IPS-15b (cell line): ENCODE results near the gene ATRNL1.

ENCODE experiments used
- H3K27me3 ChIP-seq: one replicate; pipeline ENCODE4 v1.6.1; 2013; ENCODE audit warnings: low read length; ENCODE audit not compliant: control insufficient read depth, insufficient read depth
- H3K36me3 ChIP-seq: one replicate; pipeline ENCODE4 v1.6.1; 2013; ENCODE audit warnings: low read length; ENCODE audit not compliant: control insufficient read depth, insufficient read depth
- H3K4me1 ChIP-seq: one replicate; pipeline ENCODE4 v1.6.1; 2013; ENCODE audit warnings: mild to moderate bottlenecking, low read length; ENCODE audit not compliant: control insufficient read depth, insufficient read depth
- H3K4me3 ChIP-seq: one replicate; pipeline ENCODE4 v1.5.1; 2013; ENCODE audit warnings: low read depth, low read length
- H3K9ac ChIP-seq: one replicate; pipeline ENCODE4 v1.6.1; 2013; ENCODE audit warnings: low read depth, mild to moderate bottlenecking, low read length
- H3K9me3 ChIP-seq: one replicate; pipeline ENCODE4 v1.6.1; 2013; ENCODE audit warnings: mild to moderate bottlenecking, low read length; ENCODE audit not compliant: control insufficient read depth, insufficient read depth

The ATRNL1 gene

DNA sequence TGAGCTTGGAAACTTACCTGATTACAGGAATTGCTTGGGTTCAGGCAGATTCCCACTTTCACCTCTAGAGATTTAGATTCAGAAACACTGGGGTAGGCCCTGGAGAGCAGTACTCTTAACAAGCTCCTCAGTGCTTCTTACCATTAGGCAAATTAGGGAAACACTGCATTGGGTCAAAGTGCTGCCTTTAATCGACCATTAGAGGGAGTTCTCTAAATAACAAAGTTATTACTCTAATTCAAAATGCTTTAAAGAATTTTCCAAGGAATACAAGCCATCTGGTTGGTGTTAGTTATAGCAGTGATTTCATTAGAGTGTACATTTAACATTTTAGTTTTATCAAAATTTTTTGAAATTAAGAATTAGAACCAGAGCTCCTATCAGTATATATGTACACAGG lies 855.3 kb downstream of the ATRNL1 start:
- Histone ChIP-seq H3K27me3 (no peaks in the 10 kb centered on the region), H3K36me3 (no peaks in the 10 kb centered on the region), H3K4me1 (no peaks in the 10 kb centered on the region), H3K4me3 (no peak overlapping the region), H3K9ac (no peak overlapping the region), H3K9me3 (no peaks in the 10 kb centered on the region)

DNA sequence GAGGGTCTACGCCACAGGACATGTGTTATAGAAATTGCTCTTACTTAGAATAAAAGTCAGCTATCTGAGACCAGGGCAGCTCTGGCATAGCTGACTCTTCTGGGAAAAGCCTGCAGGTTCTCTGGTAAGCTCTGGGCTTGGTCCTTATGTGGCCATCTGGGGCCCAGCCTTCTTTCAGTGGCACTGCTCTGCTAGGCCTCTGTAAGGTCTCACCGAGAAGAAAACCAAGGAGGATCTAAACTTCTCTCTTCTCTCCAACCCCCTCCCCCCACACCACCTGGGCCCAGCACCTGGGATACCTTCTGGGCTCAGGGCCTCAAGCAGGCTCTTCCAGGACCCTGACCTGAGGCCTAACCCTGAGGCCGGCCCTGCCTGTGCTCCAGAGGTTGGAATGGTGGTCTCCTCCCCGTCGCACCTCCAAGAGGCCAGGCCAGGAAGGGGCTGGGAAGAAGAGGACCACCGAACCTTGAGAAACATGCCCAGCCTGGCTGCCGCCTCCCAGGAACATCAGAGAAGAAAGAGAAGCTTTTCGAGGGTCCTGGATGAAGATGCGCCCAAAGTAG lies 856.2 kb downstream of the ATRNL1 start:
- Histone ChIP-seq H3K36me3 (no peaks in the 10 kb centered on the region), H3K9ac (no peak overlapping the region), H3K4me1 (no peaks in the 10 kb centered on the region), H3K4me3 (no peak overlapping the region), H3K9me3 (no peaks in the 10 kb centered on the region), H3K27me3 (no peaks in the 10 kb centered on the region)

DNA sequence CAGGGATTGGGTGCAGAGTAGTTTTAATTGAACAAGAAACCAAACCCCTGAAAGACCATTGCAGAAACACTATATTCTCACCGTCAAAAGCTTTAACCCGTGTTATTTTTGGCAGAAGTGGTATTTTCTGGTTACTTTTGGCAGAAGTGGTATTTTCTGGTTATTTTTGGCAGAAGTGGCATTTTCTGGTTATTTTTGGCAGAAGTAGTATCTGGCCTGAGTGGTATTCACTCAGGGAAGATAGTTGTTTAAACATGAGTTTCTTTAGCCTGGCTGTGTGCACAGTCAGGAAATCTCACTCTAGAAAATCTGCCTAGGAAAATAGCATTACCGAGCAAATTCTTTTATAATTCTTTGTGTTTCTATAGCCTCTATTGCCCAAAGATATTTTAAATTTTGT lies 857.2 kb downstream of the ATRNL1 start:
- H3K4me1 ChIP-seq, result no peaks in the 10 kb centered on the region
- H3K4me3 ChIP-seq, result no peak overlapping the region
- H3K27me3 ChIP-seq, result no peaks in the 10 kb centered on the region
- no peaks in the 10 kb centered on the region for H3K9me3 ChIP-seq
- H3K36me3 ChIP-seq, result no peaks in the 10 kb centered on the region
- no peak overlapping the region for H3K9ac ChIP-seq

DNA sequence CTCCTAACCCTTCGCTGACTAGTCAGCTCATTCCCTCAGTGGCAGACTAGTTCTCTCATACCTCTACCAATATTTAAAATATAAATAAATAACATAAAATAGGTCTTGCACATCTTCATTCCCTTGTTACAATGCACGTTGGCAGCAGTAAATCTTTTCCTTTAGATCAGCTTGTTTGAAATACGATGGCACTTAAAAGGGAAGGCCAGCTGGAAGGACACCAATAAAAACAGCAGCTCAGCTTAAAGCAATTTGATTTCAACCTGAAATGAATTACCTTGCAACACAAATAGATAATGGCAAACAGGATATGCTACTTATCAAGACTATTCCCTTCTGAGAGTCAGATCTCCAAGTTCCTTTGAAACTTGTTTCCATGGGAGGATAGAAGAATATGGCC lies 858.1 kb downstream of the ATRNL1 start:
- Histone ChIP-seq H3K4me3 (no peak overlapping the region), H3K9ac (no peak overlapping the region), H3K4me1 (no peaks in the 10 kb centered on the region), H3K36me3 (no peaks in the 10 kb centered on the region), H3K27me3 (no peaks in the 10 kb centered on the region), H3K9me3 (no peaks in the 10 kb centered on the region)

DNA sequence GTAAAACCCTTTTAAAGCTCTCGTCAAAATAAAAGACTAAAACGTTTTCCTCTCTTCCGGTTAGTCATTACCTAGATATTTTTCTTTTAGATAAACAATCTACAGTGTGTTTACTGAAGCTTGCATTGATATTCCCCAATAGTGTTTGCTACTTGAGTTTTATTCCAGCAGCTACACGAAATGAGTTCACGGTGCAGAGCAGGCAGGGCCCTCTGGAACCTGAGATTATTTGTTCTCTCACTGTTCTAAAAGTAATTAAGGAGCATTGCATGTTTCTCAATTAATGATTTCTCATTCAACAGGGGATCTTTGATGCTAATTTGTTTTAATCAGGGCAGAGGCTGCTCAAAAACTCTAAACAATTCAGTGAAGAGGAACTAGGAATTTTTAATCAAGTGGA lies 860.1 kb downstream of the ATRNL1 start:
- Histone ChIP-seq H3K36me3 (no peaks in the 10 kb centered on the region), H3K9ac (no peak overlapping the region), H3K4me3 (no peak overlapping the region), H3K9me3 (no peaks in the 10 kb centered on the region), H3K4me1 (no peaks in the 10 kb centered on the region), H3K27me3 (no peaks in the 10 kb centered on the region)

DNA sequence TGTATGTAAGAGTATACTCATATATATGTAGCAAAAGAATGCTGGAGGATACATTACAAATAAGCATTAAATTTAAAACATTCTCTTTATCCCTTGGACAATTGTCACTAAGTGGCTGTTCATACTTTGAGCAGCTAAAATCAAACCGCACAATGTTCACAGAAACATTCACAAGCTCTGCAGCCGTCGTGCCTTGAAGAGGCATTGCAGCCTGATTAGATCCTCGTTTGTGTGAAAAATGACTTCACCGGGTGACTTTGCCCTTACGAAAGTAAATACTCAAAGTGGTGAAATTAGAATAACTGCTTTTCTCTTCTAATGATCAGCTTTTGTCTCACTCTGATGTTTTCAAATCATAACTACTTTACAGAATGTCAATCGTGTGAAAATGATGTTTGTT lies 860.8 kb downstream of the ATRNL1 start:
- Histone ChIP-seq H3K4me3 (no peak overlapping the region), H3K27me3 (no peaks in the 10 kb centered on the region), H3K9ac (no peak overlapping the region), H3K9me3 (no peaks in the 10 kb centered on the region), H3K36me3 (no peaks in the 10 kb centered on the region), H3K4me1 (no peaks in the 10 kb centered on the region)

DNA sequence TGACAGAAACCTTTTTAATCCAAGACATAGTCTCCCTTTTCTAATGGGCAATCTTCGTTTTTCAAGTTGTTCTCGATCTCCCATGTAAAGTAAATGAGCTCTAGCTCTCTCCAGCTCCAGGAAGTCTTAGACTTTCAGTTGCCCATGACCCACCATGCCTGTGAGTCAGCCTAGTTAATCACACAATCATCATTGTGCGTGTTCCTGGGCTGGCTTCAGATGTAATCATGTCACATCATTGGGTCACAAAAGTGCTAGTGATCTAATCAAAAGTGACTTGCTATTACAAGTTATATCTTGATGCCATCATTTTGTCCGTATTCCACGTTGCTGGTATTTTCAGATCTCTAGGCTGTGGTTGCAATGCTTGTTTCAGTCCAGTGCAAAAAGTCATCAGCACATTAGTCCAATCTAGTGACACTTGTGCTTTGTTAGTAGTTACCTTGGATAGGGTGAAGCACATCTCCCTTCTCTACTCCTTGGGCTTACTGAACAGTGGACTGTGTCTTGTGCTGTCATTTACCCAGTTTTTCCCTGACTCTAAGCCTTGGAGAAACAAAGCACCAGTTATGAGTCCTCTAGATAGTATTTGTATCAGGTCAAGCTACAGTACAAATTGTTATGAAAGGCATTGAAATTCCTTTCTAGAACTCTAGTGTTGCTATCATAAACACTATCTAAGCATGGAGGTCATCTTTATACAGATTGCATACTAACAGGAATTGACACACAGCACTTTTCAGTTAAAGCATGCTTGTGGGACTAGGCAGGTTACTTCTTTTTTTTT lies 863.3 kb downstream of the ATRNL1 start:
- Histone ChIP-seq H3K4me1 (no peaks in the 10 kb centered on the region), H3K9me3 (no peaks in the 10 kb centered on the region), H3K27me3 (no peaks in the 10 kb centered on the region), H3K9ac (no peak overlapping the region), H3K4me3 (no peak overlapping the region), H3K36me3 (no peaks in the 10 kb centered on the region)

DNA sequence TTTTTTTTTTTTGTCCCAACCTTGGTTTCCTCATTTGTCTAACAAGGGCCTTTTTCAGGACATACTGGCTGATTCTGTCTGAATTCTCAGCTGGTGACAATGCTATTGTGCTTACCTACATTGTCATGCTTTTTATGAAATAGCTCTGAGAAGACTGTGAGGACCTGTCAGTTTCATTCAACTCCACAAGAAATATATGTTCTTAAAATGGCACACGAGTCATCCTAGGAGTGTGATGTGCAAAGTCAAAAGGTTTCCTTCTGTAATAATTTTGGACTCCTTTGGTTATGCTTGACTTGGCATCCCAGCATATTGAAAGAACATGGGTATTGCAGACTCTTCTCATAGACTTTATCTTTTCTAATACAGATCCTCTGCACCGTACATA lies 863.8 kb downstream of the ATRNL1 start:
- H3K4me3 ChIP-seq, result no peak overlapping the region

DNA sequence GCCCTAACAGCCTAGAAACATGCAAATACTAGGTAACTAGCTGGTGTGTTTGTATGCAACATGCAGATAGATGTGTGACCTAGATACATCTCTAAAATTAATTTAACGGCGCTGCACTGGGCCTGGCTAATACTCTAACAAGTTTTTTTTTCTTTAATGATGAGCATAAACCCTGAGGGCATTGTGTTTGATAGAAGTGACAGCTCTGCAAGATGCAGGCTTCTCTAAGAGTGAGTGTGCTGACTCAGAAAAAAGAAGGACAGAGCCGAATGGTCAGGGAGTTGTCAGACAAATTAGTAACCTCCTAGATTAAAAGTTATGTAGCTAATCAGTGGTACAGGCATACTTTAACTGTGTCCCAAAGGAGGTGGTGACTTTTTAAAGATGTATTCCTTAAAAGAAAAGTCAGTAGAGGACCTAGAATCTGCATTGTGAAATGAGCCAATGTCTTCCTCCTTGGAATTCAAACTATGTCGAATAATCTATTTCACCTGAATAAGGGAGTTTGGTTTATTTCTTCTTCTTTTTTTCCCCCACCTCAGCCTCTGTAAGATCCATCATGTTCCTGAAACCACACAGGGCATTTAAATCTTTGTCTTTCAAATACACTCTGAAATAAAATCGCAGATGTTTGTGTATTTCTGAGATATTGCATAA lies 864.7 kb downstream of the ATRNL1 start:
- Histone ChIP-seq H3K9me3 (no peaks in the 10 kb centered on the region), H3K9ac (no peak overlapping the region), H3K36me3 (no peaks in the 10 kb centered on the region)

More for the DNA sequence above, 863.8 kb downstream of the ATRNL1 start:
- H3K4me1 ChIP-seq, result no peaks in the 10 kb centered on the region
- no peaks in the 10 kb centered on the region for H3K9me3 ChIP-seq
- no peaks in the 10 kb centered on the region for H3K27me3 ChIP-seq
- H3K36me3 ChIP-seq, result no peaks in the 10 kb centered on the region
- no peak overlapping the region for H3K9ac ChIP-seq

DNA sequence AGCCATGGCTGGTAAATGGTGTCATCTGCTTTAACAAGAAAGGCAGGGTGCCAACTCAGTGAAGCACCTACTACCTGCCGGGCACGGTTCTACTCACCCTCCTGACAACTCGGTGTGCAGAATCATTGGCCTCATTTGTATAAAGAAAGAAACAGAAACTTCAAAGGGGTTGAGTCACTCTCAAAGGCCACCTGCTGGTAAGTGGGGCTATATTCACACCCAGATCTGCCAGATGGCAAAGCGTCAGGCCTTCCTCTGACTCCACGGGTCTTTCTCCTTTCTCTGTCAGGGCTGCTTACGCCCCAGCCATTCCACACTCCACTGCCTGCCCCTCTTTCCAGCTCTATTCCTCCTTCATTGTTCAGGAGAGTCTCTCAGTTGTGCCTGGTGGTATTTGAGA lies 870.7 kb downstream of the ATRNL1 start:
- Histone ChIP-seq H3K4me1 (no peaks in the 10 kb centered on the region), H3K9ac (no peak overlapping the region), H3K27me3 (no peaks in the 10 kb centered on the region), H3K9me3 (no peaks in the 10 kb centered on the region), H3K36me3 (no peaks in the 10 kb centered on the region), H3K4me3 (no peak overlapping the region)

More for the DNA sequence above, 864.7 kb downstream of the ATRNL1 start:
- Histone ChIP-seq H3K4me1 (no peaks in the 10 kb centered on the region), H3K4me3 (no peak overlapping the region), H3K27me3 (no peaks in the 10 kb centered on the region)

DNA sequence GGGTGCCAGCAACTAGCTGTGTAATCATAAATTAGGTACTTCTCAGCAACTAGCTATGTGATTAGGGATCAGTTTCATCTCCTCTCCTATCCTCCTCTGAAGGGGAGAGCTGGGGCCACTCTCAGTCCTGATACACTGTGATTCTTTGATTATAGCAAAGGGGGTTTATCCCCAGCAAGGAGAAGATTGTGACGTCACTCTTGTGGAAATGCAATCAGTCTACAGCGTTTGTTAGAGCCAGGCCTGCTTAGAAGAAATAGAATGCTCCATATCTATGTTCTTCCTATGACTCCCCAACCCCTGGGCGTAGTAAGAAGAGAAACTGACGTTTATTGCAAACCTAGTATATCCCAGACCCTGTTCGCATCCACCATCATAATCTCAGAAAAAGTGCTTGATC lies 871.7 kb downstream of the ATRNL1 start:
- Histone ChIP-seq H3K27me3 (no peaks in the 10 kb centered on the region), H3K4me3 (no peak overlapping the region), H3K36me3 (no peaks in the 10 kb centered on the region), H3K9ac (no peak overlapping the region), H3K9me3 (no peaks in the 10 kb centered on the region), H3K4me1 (no peaks in the 10 kb centered on the region)

DNA sequence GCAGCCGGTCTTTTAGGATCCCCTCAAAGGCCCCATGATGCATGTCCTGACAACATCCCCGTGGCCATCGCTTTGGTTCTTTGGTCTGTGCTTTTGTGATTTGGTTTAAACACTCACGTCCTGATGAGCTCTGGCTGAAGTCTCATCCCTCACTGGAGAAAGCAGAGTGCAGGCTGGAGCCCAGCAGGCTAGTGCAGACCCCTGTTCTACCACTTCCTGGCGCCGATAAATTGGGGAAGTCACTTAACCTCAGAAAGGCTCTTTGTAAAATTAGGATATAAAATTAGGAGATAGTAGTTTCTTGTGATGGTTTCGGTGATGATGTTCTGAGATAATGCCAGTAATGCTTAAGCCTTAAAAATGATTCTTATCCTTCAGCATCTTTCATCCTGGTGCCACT lies 872.2 kb downstream of the ATRNL1 start:
- Histone ChIP-seq H3K27me3 (no peaks in the 10 kb centered on the region), H3K36me3 (no peaks in the 10 kb centered on the region), H3K9me3 (no peaks in the 10 kb centered on the region), H3K4me3 (no peak overlapping the region), H3K4me1 (no peaks in the 10 kb centered on the region), H3K9ac (no peak overlapping the region)
